K562 (cell line): Measurements from ENCODE around the gene BPNT1. TPM values are rescaled to one million over a fixed set of nuclear protein-coding genes. Genes with fewer than 3 reads are reported as not detected.

ENCODE experiments used
- ATAC-seq: fragments of 200-7000 bp; cut with Tn5 transposase; 3 replicates; pipeline ENCODE4 v1.9.1; 2020; ENCODE audit warnings: moderate library complexity
- BruUV-seq: library from RNA; stranded (reverse); fragments of 400-500 nt; replicated peaks from 2 replicates; lab custom pipeline; 2021; lab: Mats Ljungman, UMichigan
- CTCF ChIA-PET: fragments of 300-600 bp; formaldehyde crosslinking; extraction: SDS; loops from one replicate; lab custom pipeline; 2021; ENCODE audit warnings: low intra/inter-chr PET ratio; lab: Yijun Ruan, JAX
- POLR2A ChIA-PET: fragments of 300-600, 350-650 bp; sonication (Branson Sonifier 250); formaldehyde crosslinking; extraction: SDS; loops from one replicate; lab custom pipeline; 2021; ENCODE audit warnings: antibody characterized with exemption, inconsistent platforms; lab: Yijun Ruan, JAX
- DNase-seq, 4 experiments: peaks; one replicate each; pipeline versions ENCODE4 v3.0.0 to v3.0.0-alpha.2; 2011 to 2018; ENCODE audit warnings: low spot score in 3 of 4, mixed read lengths in 3 of 4; ENCODE audit errors: extremely low read depth in 1 of 4
- FAIRE-seq: peaks from 2 replicates; lab custom pipeline; 2011; peaks lifted over from hg19 to GRCh38; lab: Jason Lieb, UNC
- H2AFZ ChIP-seq: 2 replicates; pipeline ENCODE4 v1.6.0; 2011; ENCODE audit warnings: low read depth, low read length, control low read depth, inconsistent platforms
- H3K27ac ChIP-seq: fragments of 200-600 bp; 3 replicates; pipeline ENCODE4 v1.8.0; 2011; ENCODE audit warnings: low read depth, mild to moderate bottlenecking, control low read depth, inconsistent platforms, low read length, moderate library complexity, mixed read lengths; ENCODE audit errors: extremely low read depth
- H3K27me3 ChIP-seq, 2 experiments: fragments of 300-600 bp in 1 of 2; 2 replicates in 1 of 2; 3 replicates in 1 of 2; pipeline versions ENCODE4 v1.6.0 to v1.8.0; 2011; ENCODE audit warnings: inconsistent platforms in 2 of 2, low read length in 2 of 2, mild to moderate bottlenecking in 1 of 2, mixed read lengths in 1 of 2, moderate library complexity in 1 of 2; ENCODE audit not compliant: control insufficient read depth in 2 of 2, insufficient read depth in 2 of 2
- H3K36me3 ChIP-seq: fragments of 300-600 bp; 3 replicates; pipeline ENCODE4 v1.8.0; 2011; ENCODE audit warnings: mild to moderate bottlenecking, low read length, inconsistent platforms; ENCODE audit not compliant: control insufficient read depth, insufficient read depth
- H3K4me1 ChIP-seq, 2 experiments: fragments of 200-600 bp in 1 of 2; replicated peaks in 1 of 2; 2 replicates in 1 of 2; 3 replicates in 1 of 2; pipeline versions ENCODE4 v1.5.1 to v1.8.0; 2011; ENCODE audit warnings: inconsistent platforms in 2 of 2, low read length in 2 of 2, mild to moderate bottlenecking in 1 of 2, mixed read lengths in 1 of 2, moderate library complexity in 1 of 2; ENCODE audit not compliant: control insufficient read depth in 2 of 2, insufficient read depth in 2 of 2
- H3K4me2 ChIP-seq: 2 replicates; pipeline ENCODE4 v1.6.1; 2011; ENCODE audit warnings: low read length, control low read depth, inconsistent platforms, mixed read lengths; ENCODE audit not compliant: insufficient read depth
- H3K4me3 ChIP-seq: fragments of 200-600 bp; sonication (generic), shearing (Covaris generic); 2 replicates; pipeline ENCODE4 v1.5.1; 2016; ENCODE audit warnings: control low read depth, inconsistent platforms
- H3K79me2 ChIP-seq: fragments of 200-600 bp; 3 replicates; pipeline ENCODE4 v1.8.0; 2011; ENCODE audit warnings: low read length, inconsistent platforms; ENCODE audit not compliant: control insufficient read depth, insufficient read depth
- H3K9ac ChIP-seq, 2 experiments: 2 replicates each; pipeline versions ENCODE4 v1.6.0 to v1.6.1; 2011; ENCODE audit warnings: low read depth in 2 of 2, low read length in 2 of 2, control low read depth in 1 of 2, inconsistent platforms in 1 of 2, mild to moderate bottlenecking in 1 of 2, mixed read lengths in 1 of 2; ENCODE audit not compliant: insufficient read depth in 1 of 2
- H3K9me1 ChIP-seq: one replicate; pipeline ENCODE4 v1.6.0; 2011; ENCODE audit warnings: inconsistent platforms, mild to moderate bottlenecking, low read length, moderate library complexity; ENCODE audit not compliant: control insufficient read depth, insufficient read depth
- H3K9me3 ChIP-seq: replicated peaks from 2 replicates; pipeline ENCODE4 v1.5.1; 2011; ENCODE audit warnings: low read depth, low read length, inconsistent platforms; ENCODE audit not compliant: control insufficient read depth, insufficient read depth
- H4K20me1 ChIP-seq: replicated peaks from 2 replicates; pipeline ENCODE4 v1.6.1; 2011; ENCODE audit warnings: low read length, inconsistent platforms, mixed read lengths; ENCODE audit not compliant: control insufficient read depth, insufficient read depth
- ARID1B ChIP-seq: fragments of 450-650 bp; IDR thresholded peaks from 2 replicates; pipeline ENCODE4 v1.6.1; 2016; ENCODE audit warnings: antibody characterized with exemption, mild to moderate bottlenecking, inconsistent platforms
- CHD7 ChIP-seq: fragments of 200-600 bp; sonication (generic); IDR thresholded peaks from one replicate; pipeline ENCODE4 v1.6.1; 2012; ENCODE audit warnings: mild to moderate bottlenecking, low read depth, low read length, inconsistent platforms
- KDM4B ChIP-seq, 2 experiments: fragments of 450-650 bp in 1 of 2; sonication (generic) in 1 of 2; IDR thresholded peaks; 2 replicates each; pipeline ENCODE4 v1.6.1; 2016 to 2017; ENCODE audit warnings: borderline replicate concordance in 2 of 2, antibody characterized with exemption in 1 of 2, low read depth in 1 of 2, mild to moderate bottlenecking in 1 of 2
- PTBP1 ChIP-seq: fragments of 200-400 bp; formaldehyde crosslinking; IDR thresholded peaks from 2 replicates; pipeline ENCODE4 v1.6.1; 2017; ENCODE audit warnings: low read depth, low read length
- RBFOX2 ChIP-seq: fragments of 200-400 bp; formaldehyde crosslinking; IDR thresholded peaks from 2 replicates; pipeline ENCODE4 v1.6.1; 2017; ENCODE audit warnings: low read depth, mild to moderate bottlenecking, low read length, moderate library complexity
- STAT5A ChIP-seq: IDR thresholded peaks from 2 replicates; pipeline ENCODE4 v1.6.1; 2012; ENCODE audit warnings: low read length, inconsistent platforms, borderline replicate concordance
- ZNF695 ChIP-seq: fragments of 450-650 bp; formaldehyde crosslinking; IDR thresholded peaks from 2 replicates; pipeline ENCODE4 v1.4.0; 2020; ENCODE audit warnings: mild to moderate bottlenecking, moderate library complexity
- in situ Hi-C: fragments of 300-500 bp; cut with MboI; formaldehyde crosslinking; loops from 4 replicates; pipeline ENCODE4 v1.15.0; 2018; ENCODE audit warnings: inconsistent platforms, mixed read lengths
- intact Hi-C: fragments of 100-400 bp; cut with micrococcal nuclease; formaldehyde crosslinking; loops from 2 replicates; pipeline ENCODE4 v1.14.2; 2022
- polyA plus RNA-seq, 8 experiments: library from polyadenylated mRNA; depleted of rRNA in 4 of 8; stranded (reverse) in 5 of 8; unstranded in 3 of 8; fragments of >200 nt; fragmentation: Nextera tagmentation in 2 of 8; fragmentation: Illumina TruSeq in 1 of 8; extraction: Ambion mirVana in 2 of 8; extraction: Trizol in 1 of 8; gene quantifications; 2 replicates each; pipeline versions ENCODE4 v1.2.1 to v1.2.3, GENCODE V29; 2011 to 2014; ENCODE audit warnings: inconsistent platforms in 1 of 8, missing spikeins in 1 of 8
- total RNA-seq, 7 experiments: library from RNA; depleted of rRNA in 6 of 7; stranded (reverse); fragments of >200 nt in 6 of 7; fragmentation: Illumina TruSeq in 2 of 7; extraction: Trizol in 2 of 7; gene quantifications; 2 replicates each; pipeline versions ENCODE4 v1.2.1 to v1.2.3, GENCODE V29; 2011 to 2021; ENCODE audit warnings: low replicate concordance in 1 of 7
- TF ChIP-seq, protein P1 (sequence below): fragments of 250-450 bp; sonication (Bioruptor Pico); IDR thresholded peaks from 2 replicates; pipeline ENCODE4 v1.4.0; 2020; ENCODE audit warnings: mild to moderate bottlenecking, moderate library complexity, borderline replicate concordance

Gene BPNT1
- total and polyA plus RNA-seq, 9 of the 15 experiments (the other 6 are each of a cell fraction or from before 2014, with no cell fraction given) = 30.2 to 73.8 (median 40.5) TPM

- Histone ChIP-seq H3K4me2 (no peak overlapping the region), H3K4me3 (no peak overlapping the region), H3K27ac (no peak overlapping the region), H3K9ac (no peak overlapping the region), H3K27me3 (no peaks in the 10 kb centered on the region), H3K36me3 (peaks cover 43% of the 10 kb centered on the region), H3K9me1 (no peaks in the 10 kb centered on the region), H4K20me1 (0 out of 2 replicates have a peak, but pooled peaks cover 2% of the 10 kb centered on the region), H3K4me1 (peaks cover 0 to 7% of the 10 kb centered on the region in 2 experiments; a peak in 2 of 5 replicates), H3K9me3 (no peaks in the 10 kb centered on the region), H3K79me2 (no peaks in the 10 kb centered on the region; the same call in 2 of the 3 replicates), H2AFZ (no peak overlapping the region)
- CTCF ChIA-PET = interaction anchor here (0.6 kb wide), 2 partner anchors 246 to 247 kb away, joined by 3 read pairs; no protein-coding TSS in a partner anchor
- intact Hi-C loops = no loop called here
- POLR2A ChIA-PET = no interaction called here
- FAIRE-seq (no peak), ATAC-seq (no peak), DNase-seq (no peak)
- in situ Hi-C loops = no loop called here
- no TSS peak for BruUV-seq
- TF ChIP-seq ARID1B (no peak), ZNF695 (CRISPR knock-in tag) (no peak), PTBP1 (no peak), RBFOX2 (no peak), CHD7 (no peak), STAT5A (no peak), KDM4B (IDR thresholded peaks at IDR 0.05; ENCODE audit: borderline replicate concordance in 2 of 2, low read depth in 1 of 2) (no peak)
- TF ChIP-seq, protein P1, sequence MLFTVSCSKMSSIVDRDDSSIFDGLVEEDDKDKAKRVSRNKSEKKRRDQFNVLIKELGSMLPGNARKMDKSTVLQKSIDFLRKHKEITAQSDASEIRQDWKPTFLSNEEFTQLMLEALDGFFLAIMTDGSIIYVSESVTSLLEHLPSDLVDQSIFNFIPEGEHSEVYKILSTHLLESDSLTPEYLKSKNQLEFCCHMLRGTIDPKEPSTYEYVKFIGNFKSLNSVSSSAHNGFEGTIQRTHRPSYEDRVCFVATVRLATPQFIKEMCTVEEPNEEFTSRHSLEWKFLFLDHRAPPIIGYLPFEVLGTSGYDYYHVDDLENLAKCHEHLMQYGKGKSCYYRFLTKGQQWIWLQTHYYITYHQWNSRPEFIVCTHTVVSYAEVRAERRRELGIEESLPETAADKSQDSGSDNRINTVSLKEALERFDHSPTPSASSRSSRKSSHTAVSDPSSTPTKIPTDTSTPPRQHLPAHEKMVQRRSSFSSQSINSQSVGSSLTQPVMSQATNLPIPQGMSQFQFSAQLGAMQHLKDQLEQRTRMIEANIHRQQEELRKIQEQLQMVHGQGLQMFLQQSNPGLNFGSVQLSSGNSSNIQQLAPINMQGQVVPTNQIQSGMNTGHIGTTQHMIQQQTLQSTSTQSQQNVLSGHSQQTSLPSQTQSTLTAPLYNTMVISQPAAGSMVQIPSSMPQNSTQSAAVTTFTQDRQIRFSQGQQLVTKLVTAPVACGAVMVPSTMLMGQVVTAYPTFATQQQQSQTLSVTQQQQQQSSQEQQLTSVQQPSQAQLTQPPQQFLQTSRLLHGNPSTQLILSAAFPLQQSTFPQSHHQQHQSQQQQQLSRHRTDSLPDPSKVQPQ (CRISPR knock-in tag) = no peak
Measured at GRCh38 chr1:220123066-220123465, 33.5 kb upstream of the BPNT1 start.
